Stomach (tissue), 4 donors: Measurements from ENCODE around the gene CLUH.

Experiments used
- CTCF ChIP-seq, 7 experiments: fragments of 450-650 bp in 4 of 7; fragments of 200-600 bp in 3 of 7; sonication (generic) in 3 of 7; IDR thresholded peaks; one replicate each; pipeline ENCODE4 v1.5.1; 2016 to 2019; ENCODE audit warnings: antibody characterized with exemption in 7 of 7, control low read depth in 2 of 7, mild to moderate bottlenecking in 1 of 7
- POLR2AphosphoS5 ChIP-seq, 3 donors: sonication (generic); formaldehyde crosslinking; IDR thresholded peaks; one replicate each; pipeline ENCODE4 v1.6.1; 2016; ENCODE audit warnings: antibody characterized with exemption in 3 of 3

DNA sequence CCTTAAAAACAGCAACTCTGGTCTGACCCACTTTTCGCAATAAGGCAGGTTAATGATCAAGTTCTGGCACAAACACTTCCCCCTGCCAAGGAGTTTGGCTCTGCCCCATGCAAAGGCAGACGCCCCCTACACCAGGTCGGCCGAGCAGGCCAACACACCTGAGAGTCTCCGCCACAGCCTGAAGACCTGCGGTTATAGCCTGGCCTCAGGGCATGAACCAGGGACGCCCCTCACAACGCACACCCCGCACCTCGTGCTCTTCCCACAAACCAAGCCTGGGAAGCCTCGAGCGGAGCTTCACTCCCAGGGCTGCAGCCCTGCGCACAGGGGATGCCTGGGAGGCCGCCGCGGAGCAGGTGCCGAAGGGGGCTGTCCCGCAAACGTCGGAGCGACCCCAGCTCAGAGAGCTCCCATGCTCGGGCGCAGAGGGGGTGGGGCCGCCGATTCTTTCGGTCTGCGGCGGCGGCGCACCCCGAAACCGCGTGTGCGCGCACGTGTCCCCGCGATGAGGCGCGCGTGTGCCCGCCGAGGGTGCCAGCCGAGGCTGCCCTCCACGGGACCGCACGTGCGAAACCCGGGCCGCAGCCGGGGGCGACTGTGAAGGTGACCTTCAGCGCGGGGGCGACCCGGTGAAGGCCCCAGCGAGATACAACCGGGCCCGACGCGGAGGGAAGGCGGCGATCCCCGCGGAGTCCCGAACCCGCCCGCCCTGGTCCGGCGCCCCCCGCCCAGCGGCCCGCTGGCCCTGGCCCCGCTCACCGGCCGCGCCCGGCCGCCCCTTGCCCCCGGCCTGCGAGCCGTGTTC lies 559 bp downstream of the CLUH start:
- TF ChIP-seq CTCF (IDR thresholded peaks at IDR 0.05) (no peak), POLR2AphosphoS5 (IDR thresholded peaks at IDR 0.05) (no peak)
